ENCODE results near the gene NPFFR1. TPM values are rescaled to one million over a fixed set of nuclear protein-coding genes. Genes with fewer than 3 reads are reported as not detected.

NPFFR1 gene
- total RNA-seq (2022; extraction: Qiagen RNA extraction; ENCODE audit: low read depth), result 0.05 TPM in 1 of 5 replicates, not detected in the others

GRCh38 chr10:70283445-70284399, at the start of gene NPFFR1:
TSS of gene NPFFR1 (minus strand) at chr10:70284004. CDS start at chr10:70283676, 328 bp downstream.

DNA sequence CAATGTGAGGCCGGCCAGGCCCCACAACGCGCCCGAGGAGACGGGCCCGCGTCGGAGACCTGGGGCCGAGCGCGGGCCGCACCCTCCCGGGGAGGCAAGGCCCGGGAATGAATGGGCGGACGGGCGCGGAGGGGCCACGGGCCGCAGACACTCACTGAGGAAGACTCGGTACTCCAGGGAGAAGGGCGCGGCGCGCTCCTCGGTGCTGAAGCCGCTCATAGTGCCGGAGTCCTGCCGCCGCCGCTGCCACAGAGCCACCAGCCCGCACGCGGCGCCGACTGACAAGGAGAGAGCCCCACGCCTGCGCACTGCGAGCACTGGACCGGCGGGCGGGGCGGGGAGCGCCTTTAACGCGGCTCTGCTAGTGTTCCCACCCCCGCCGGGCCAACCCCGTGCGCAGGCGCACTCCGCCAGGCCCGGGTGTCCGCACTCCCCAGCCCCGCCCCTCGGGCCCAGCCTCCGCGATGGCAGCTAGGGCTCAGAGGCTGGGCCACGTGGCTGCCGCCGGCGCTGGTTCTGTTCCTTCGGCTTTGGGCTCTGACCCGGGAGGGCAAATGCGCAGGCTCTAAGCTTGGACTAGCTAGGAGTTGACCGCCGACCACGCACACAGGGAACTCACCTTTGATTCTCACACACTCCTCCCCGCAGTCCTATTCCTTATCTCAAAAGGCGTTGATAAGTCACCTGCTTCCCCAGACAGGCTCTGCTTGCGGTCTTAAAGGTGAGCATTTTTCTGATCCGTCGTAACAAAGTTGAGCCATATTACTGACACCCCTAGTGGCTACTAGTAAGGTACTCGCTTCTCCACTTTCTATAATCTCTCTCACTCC, 50.5 kb downstream of the NPFFR1 start, which contains the start of gene PPA1:
TSS of gene PPA1 (minus strand) at position 321 of the 830 bp plus-strand sequence. CDS start at position 219, 102 bp downstream.

Other genes starting within 250 kb of the NPFFR1 start
- gene MACROH2A2, start 231.2 kb downstream of the NPFFR1 start, total RNA-seq (2022; extraction: Qiagen RNA extraction; ENCODE audit: low read depth), result 23.6 to 29.7 TPM (median 27.0 TPM) in 5 replicates
- 29.1 to 38.8 TPM (median 37.1 TPM) in 5 replicates for gene AIFM2, start 151.2 kb downstream of the NPFFR1 start, total RNA-seq (2022; extraction: Qiagen RNA extraction; ENCODE audit: low read depth)
- 13.2 to 17.3 TPM (median 16.7 TPM) in 5 replicates for gene TYSND1, start 137.3 kb downstream of the NPFFR1 start, total RNA-seq (2022; extraction: Qiagen RNA extraction; ENCODE audit: low read depth)
- 80.9 to 100 TPM (median 90.9 TPM) in 5 replicates for gene SAR1A, start 113.5 kb downstream of the NPFFR1 start, total RNA-seq (2022; extraction: Qiagen RNA extraction; ENCODE audit: low read depth)
- 223 to 246 TPM (median 227 TPM) in 5 replicates for gene PPA1, start 50.6 kb downstream of the NPFFR1 start, total RNA-seq (2022; extraction: Qiagen RNA extraction; ENCODE audit: low read depth)
- gene LRRC20, start 98.6 kb upstream of the NPFFR1 start, total RNA-seq (2022; extraction: Qiagen RNA extraction; ENCODE audit: low read depth), result 20.2 to 22.0 TPM (median 20.6 TPM) in 5 replicates
- gene EIF4EBP2, start 120.1 kb upstream of the NPFFR1 start, total RNA-seq (2022; extraction: Qiagen RNA extraction; ENCODE audit: low read depth), result 11.7 to 15.2 TPM (median 14.3 TPM) in 5 replicates
- not detected in 5 replicates for gene NODAL, start 157.7 kb upstream of the NPFFR1 start, total RNA-seq (2022; extraction: Qiagen RNA extraction; ENCODE audit: low read depth)
- gene PALD1, start 194.8 kb upstream of the NPFFR1 start, total RNA-seq (2022; extraction: Qiagen RNA extraction; ENCODE audit: low read depth), result 5.5 to 7.3 TPM (median 6.8 TPM) in 5 replicates